ENCODE measurements around the gene ZNFX1. TPM values are rescaled to one million over a fixed set of nuclear protein-coding genes. Genes with fewer than 3 reads are reported as not detected.
"Not testable (repeated sequence)": the region's sequence is repeated elsewhere in the genome, so short reads cannot be mapped to it uniquely, and the experiment has no call there.

ZNFX1 gene
- 90.5 and 93.4 TPM in 2 replicates for total RNA-seq

DNA sequence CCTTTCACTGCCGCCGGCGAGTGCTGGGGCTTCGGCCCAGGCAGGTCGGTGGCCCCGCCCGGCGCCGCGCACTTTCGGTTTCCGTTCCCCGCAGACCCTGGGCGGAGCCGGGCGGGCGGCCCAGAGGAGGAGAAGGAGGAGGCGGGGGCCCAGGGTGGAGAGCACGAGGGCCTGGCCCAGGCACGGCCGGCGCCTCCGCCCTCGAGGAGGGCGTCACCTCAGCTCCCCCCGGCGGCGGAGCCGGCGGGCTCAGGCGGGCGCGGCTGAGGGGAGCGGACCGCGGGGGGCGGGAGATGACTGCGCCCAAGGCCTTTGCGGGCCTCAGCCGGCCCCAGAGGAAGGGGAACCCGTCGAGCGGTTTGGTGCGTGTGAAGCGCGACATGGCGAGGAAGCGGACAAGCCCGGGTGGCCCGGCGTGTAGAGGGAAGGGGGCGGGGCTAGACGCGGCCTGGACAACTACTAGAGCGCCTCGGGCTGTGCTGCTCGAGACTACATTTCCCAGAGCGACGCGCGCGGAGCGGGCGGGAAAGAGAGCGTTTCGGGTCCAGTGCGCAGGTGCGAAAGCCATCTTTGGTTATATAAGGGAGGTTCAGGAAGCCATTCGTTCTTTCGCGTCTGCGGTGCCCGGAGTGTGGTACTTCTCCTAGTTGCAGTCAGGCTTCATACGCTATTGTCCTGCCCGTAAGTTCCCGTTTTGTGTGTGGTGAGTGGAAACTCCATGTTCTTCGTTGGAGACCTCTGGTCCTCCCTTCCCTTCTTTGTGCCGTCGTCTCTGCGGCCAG, at the start of gene ZNFX1:
TSS of gene ZNFX1 (minus strand) at position 22 of the 782 bp plus-strand sequence. CDS start 2,218 bp downstream, outside the sequence.
- intact Hi-C loops (cut with micrococcal nuclease): loop anchor here (1.0 to 10.0 kb wide), 13 partner anchors 45 to 1773 kb away; partner anchors contain the start of genes CSE1L, DDX27, NCOA3 and PARD6B

DNA sequence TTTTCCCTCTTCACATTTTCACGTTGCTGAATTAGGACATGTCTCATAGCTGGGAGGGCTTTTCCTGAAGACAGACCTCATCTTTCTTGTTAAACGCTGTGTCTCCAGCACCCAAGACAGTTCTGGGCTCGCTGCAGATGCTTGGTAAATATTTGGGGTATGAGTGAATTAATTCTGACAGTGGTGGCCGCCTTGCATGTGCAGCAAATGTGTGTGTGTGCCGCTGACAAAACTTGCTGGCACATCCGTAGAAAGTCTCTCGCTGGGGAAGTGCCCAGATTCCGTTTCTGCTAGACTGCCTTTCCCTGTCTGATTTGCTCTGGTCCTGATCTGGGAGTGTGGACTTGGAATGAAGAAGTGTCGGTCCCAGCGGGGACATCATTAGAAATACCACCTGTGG, 48.2 kb upstream of the ZNFX1 start:
- intact Hi-C loops (cut with micrococcal nuclease): no loop called here

DNA sequence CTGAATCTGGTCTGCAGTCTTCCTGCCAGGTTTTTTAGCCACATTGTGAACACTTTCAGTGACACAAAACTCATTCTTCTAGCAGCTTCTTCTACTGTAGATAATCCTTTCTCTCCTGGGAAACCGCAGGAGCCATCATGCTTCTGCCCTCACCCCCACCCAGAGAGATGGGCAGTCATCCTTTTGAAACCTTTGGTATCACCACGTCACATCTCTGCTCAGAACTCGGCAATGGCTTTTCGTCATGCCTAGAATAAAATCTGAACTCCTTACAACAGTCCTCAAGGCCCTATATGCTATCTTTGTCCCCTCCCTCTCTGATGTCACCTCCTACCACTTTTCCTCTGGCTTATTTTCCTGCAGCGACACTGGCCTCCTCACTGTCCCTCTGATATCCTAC, 46.4 kb upstream of the ZNFX1 start:
- intact Hi-C loops (cut with micrococcal nuclease): no loop called here

GRCh38 chr20:49323622-49324238, 45.9 kb upstream of the ZNFX1 start:
- intact Hi-C loops (cut with micrococcal nuclease): loop anchor here (1.0 kb wide), 2 partner anchors 45 to 77 kb away; partner anchors contain the start of gene ZNFX1

- intact Hi-C loops (cut with micrococcal nuclease): no loop called here
Observed at GRCh38 chr20:49320460-49320859, 42.6 kb upstream of the ZNFX1 start.

GRCh38 chr20:49319208-49319809, 41.5 kb upstream of the ZNFX1 start:
- intact Hi-C loops (cut with micrococcal nuclease): no loop called here

DNA sequence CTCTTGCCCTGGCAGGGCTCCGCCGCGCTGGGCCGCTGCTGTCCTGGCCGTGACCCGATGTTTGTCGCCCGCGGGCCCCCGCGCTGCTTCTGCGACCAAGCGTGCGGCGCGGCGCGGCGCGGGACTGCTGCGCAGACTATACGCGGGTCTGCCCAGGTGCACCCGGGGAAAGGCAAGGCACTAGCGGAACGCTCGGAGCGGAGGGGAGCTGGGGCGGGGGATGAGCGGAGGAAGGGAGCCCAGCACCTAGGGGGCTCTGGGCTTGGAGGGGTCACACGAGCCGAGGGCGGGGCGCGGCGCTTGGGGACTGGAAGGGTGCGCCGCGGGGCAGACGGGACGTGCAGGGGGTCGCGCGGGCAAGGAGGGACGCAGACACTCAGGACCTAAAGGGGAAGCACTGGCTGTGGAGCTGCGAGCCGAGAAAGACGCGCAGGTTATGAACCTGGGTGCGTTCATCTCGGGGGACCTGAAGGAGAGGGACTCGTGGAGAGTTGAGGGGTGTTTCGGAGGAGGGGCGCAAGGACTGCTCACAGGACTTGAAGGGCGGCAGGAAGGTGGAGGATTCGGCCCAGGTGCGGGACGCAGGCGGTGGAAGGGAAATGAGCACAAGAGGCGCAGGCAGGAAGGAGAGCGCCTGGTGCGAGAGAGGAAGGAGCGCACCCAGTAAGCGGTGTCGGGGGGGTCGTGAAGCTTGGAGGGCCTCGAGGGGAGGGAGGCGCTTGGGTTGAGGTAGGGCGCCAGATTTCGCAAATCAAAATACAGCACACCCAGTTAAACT, 40.8 kb upstream of the ZNFX1 start:
- intact Hi-C loops (cut with micrococcal nuclease): no loop called here

GRCh38 chr20:49318091-49318429, 40.2 kb upstream of the ZNFX1 start:
- intact Hi-C loops (cut with micrococcal nuclease): no loop called here

GRCh38 chr20:49316704-49317103, 38.8 kb upstream of the ZNFX1 start:
- intact Hi-C loops (cut with micrococcal nuclease): no loop called here

- intact Hi-C loops (cut with micrococcal nuclease): no loop called here
Observed at GRCh38 chr20:49315580-49315979, 37.7 kb upstream of the ZNFX1 start.

- intact Hi-C loops (cut with micrococcal nuclease): not testable (repeated sequence)
Observed at GRCh38 chr20:49314052-49314451, 36.2 kb upstream of the ZNFX1 start.

- intact Hi-C loops (cut with micrococcal nuclease): no loop called here
Observed at GRCh38 chr20:49313283-49313682, 35.4 kb upstream of the ZNFX1 start.

- intact Hi-C loops (cut with micrococcal nuclease): no loop called here
Observed at GRCh38 chr20:49312661-49313060, 34.8 kb upstream of the ZNFX1 start.

- intact Hi-C loops (cut with micrococcal nuclease): no loop called here
Observed at GRCh38 chr20:49310705-49311104, 32.8 kb upstream of the ZNFX1 start.

DNA sequence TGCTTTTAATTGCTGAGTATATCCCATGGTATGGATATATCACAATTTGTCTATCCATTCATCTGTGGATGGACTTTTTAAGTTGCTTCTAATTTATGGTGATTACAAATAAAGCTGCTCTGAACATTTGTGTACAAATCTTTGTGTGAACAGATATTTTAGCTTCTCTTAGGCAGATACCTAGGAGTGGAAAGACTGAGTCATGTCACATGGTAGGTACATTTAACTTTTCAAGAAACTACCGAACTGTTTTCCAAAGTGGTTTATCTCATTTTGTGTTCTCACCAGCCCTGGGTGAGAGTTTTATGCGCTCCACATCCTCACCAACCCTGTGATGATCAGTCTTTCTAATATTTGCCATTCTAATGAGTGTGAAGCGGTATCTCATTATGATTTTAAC, 31.0 kb upstream of the ZNFX1 start:
- intact Hi-C loops (cut with micrococcal nuclease): no loop called here

- intact Hi-C loops (cut with micrococcal nuclease): no loop called here
Observed at GRCh38 chr20:49306903-49307620, 29.2 kb upstream of the ZNFX1 start.

GRCh38 chr20:49303065-49303552, 25.3 kb upstream of the ZNFX1 start:
- intact Hi-C loops (cut with micrococcal nuclease): no loop called here

- intact Hi-C loops (cut with micrococcal nuclease): no loop called here
Observed at GRCh38 chr20:49297605-49298530, 20.0 kb upstream of the ZNFX1 start.

GRCh38 chr20:49294002-49294654, 16.3 kb upstream of the ZNFX1 start:
- intact Hi-C loops (cut with micrococcal nuclease): not testable (repeated sequence)
